ENCODE data around the gene LCE2A. TPM values are rescaled to one million over a fixed set of nuclear protein-coding genes. Genes with fewer than 3 reads are reported as not detected.

Gene LCE2A
- total RNA-seq, 1 donor from 2014 or later = not detected

- FAIRE-seq = no peak
- Mint-ChIP-seq H3K4me1 (ENCODE audit: low read depth, unreplicated experiment) (no peaks in the 10 kb centered on the region), H3K9me3 (ENCODE audit: unreplicated experiment) (peaks cover 2% of the 10 kb centered on the region), H3K36me3 (ENCODE audit: low read depth, unreplicated experiment) (no peaks in the 10 kb centered on the region), H3K27me3 (ENCODE audit: low read depth, unreplicated experiment) (peaks cover 10% of the 10 kb centered on the region), H3K27ac (ENCODE audit: unreplicated experiment) (no peak overlapping the region), H3K4me3 (ENCODE audit: unreplicated experiment) (no peak overlapping the region)
- no peak for DNase-seq (ENCODE audit: low read depth)
- Histone ChIP-seq H3K4me1 (ENCODE audit: insufficient read depth, low read length) (no peaks in the 10 kb centered on the region), H2AFZ (ENCODE audit: low read depth, low read length) (no peak overlapping the region), H3K4me2 (ENCODE audit: low read length) (no peak overlapping the region), H3K9me3 (ENCODE audit: insufficient read depth, low read depth, low read length) (no peaks in the 10 kb centered on the region), H3K4me3 (ENCODE audit: insufficient read depth, low read depth, low read length) (no peak overlapping the region), H3K9ac (ENCODE audit: low read length) (no peak overlapping the region), H3K27me3 (ENCODE audit: insufficient read depth, low read length) (no peaks in the 10 kb centered on the region), H4K20me1 (ENCODE audit: insufficient read depth, low read length) (no peaks in the 10 kb centered on the region), H3K36me3 (ENCODE audit: insufficient read depth, low read length) (no peaks in the 10 kb centered on the region), H3K27ac (ENCODE audit: low read depth, low read length) (no peak overlapping the region), H3K79me2 (ENCODE audit: insufficient read depth, low read length) (no peaks in the 10 kb centered on the region)
- TF ChIP-seq CTCF (IDR thresholded peaks at IDR 0.05; ENCODE audit: insufficient read depth, low read depth, low read length) (no peak), EZH2 (IDR thresholded peaks at IDR 0.05; ENCODE audit: insufficient read depth, low read length) (no peak)
Observed at GRCh38 chr1:152737997-152738396, 39.9 kb downstream of the LCE2A start.

GRCh38 chr1:152739841-152740240 lies 41.7 kb downstream of the LCE2A start:
- H3K27me3 ChIP-seq (ENCODE audit: insufficient read depth, low read length) = no peaks in the 10 kb centered on the region
- Mint-ChIP-seq H3K4me3 (ENCODE audit: unreplicated experiment) (no peak overlapping the region), H3K27ac (ENCODE audit: unreplicated experiment) (no peak overlapping the region), H3K36me3 (ENCODE audit: low read depth, unreplicated experiment) (no peaks in the 10 kb centered on the region), H3K9me3 (ENCODE audit: unreplicated experiment) (peaks cover 2% of the 10 kb centered on the region), H3K27me3 (ENCODE audit: low read depth, unreplicated experiment) (peaks cover 10% of the 10 kb centered on the region), H3K4me1 (ENCODE audit: low read depth, unreplicated experiment) (peaks cover 2% of the 10 kb centered on the region)
- H3K4me1 ChIP-seq (ENCODE audit: insufficient read depth, low read length) = no peaks in the 10 kb centered on the region
- H3K36me3 ChIP-seq (ENCODE audit: insufficient read depth, low read length) = no peaks in the 10 kb centered on the region
- no peak overlapping the region for H3K4me3 ChIP-seq (ENCODE audit: insufficient read depth, low read depth, low read length)
- DNase-seq (ENCODE audit: low read depth) (no peak), FAIRE-seq (no peak)
- H3K27ac ChIP-seq (ENCODE audit: low read depth, low read length) = no peak overlapping the region
- no peaks in the 10 kb centered on the region for H3K9me3 ChIP-seq (ENCODE audit: insufficient read depth, low read depth, low read length)
- no peaks in the 10 kb centered on the region for H3K79me2 ChIP-seq (ENCODE audit: insufficient read depth, low read length)
- no peak overlapping the region for H3K4me2 ChIP-seq (ENCODE audit: low read length)
- no peak overlapping the region for H2AFZ ChIP-seq (ENCODE audit: low read depth, low read length)
- no peak overlapping the region for H3K9ac ChIP-seq (ENCODE audit: low read length)
- no peaks in the 10 kb centered on the region for H4K20me1 ChIP-seq (ENCODE audit: insufficient read depth, low read length)
- no peak for TF ChIP-seq CTCF (IDR thresholded peaks at IDR 0.05; ENCODE audit: insufficient read depth, low read depth, low read length)
- no peak for TF ChIP-seq EZH2 (IDR thresholded peaks at IDR 0.05; ENCODE audit: insufficient read depth, low read length)

GRCh38 chr1:152741656-152742055 lies 43.5 kb downstream of the LCE2A start:
- FAIRE-seq = no peak
- H2AFZ ChIP-seq (ENCODE audit: low read depth, low read length) = no peak overlapping the region
- H3K27me3 Mint-ChIP-seq (ENCODE audit: low read depth, unreplicated experiment) = peaks cover 10% of the 10 kb centered on the region

More at GRCh38 chr1:152741656-152742055, 43.5 kb downstream of the LCE2A start:
- Mint-ChIP-seq H3K9me3 (ENCODE audit: unreplicated experiment) (peaks cover 2% of the 10 kb centered on the region), H3K4me1 (ENCODE audit: low read depth, unreplicated experiment) (peaks cover 2% of the 10 kb centered on the region), H3K27ac (ENCODE audit: unreplicated experiment) (no peak overlapping the region), H3K36me3 (ENCODE audit: low read depth, unreplicated experiment) (no peaks in the 10 kb centered on the region), H3K4me3 (ENCODE audit: unreplicated experiment) (no peak overlapping the region)
- Histone ChIP-seq H3K9ac (ENCODE audit: low read length) (no peak overlapping the region), H3K4me3 (ENCODE audit: insufficient read depth, low read depth, low read length) (no peak overlapping the region), H3K9me3 (ENCODE audit: insufficient read depth, low read depth, low read length) (no peaks in the 10 kb centered on the region), H3K36me3 (ENCODE audit: insufficient read depth, low read length) (no peaks in the 10 kb centered on the region), H3K4me2 (ENCODE audit: low read length) (no peak overlapping the region), H3K27ac (ENCODE audit: low read depth, low read length) (no peak overlapping the region), H3K79me2 (ENCODE audit: insufficient read depth, low read length) (no peaks in the 10 kb centered on the region), H4K20me1 (ENCODE audit: insufficient read depth, low read length) (no peaks in the 10 kb centered on the region), H3K27me3 (ENCODE audit: insufficient read depth, low read length) (no peaks in the 10 kb centered on the region), H3K4me1 (ENCODE audit: insufficient read depth, low read length) (no peaks in the 10 kb centered on the region)
- no peak for TF ChIP-seq EZH2 (IDR thresholded peaks at IDR 0.05; ENCODE audit: insufficient read depth, low read length)
- TF ChIP-seq CTCF (IDR thresholded peaks at IDR 0.05; ENCODE audit: insufficient read depth, low read depth, low read length) = no peak
- DNase-seq (ENCODE audit: low read depth) = no peak
